PC-9 (cell line): ENCODE measurements around the gene SRSF2.

ENCODE experiments used
- CTCF ChIP-seq: fragments of 200-600 bp; sonication (generic); conservative IDR thresholded peaks from 2 replicates; pipeline ENCODE4 v1.6.1; 2017; ENCODE audit warnings: mixed run types, antibody characterized with exemption, mild to moderate bottlenecking, moderate library complexity
- EZH2 ChIP-seq: fragments of 200-600 bp; sonication (generic); IDR thresholded peaks from 2 replicates; pipeline ENCODE4 v1.8.0; 2017; ENCODE audit warnings: antibody characterized with exemption, low read depth

GRCh38 chr17:76725580-76726230, 11.4 kb downstream of the SRSF2 start:
- TF ChIP-seq CTCF (no peak), EZH2 (no peak)
